ENCODE results near the gene HCN3.
A peak's percentile ranks its signal among the peaks of the same experiment; 100 is the strongest.
"Not testable (repeated sequence)": the region's sequence is repeated elsewhere in the genome, so short reads cannot be mapped to it uniquely, and the experiment has no call there.

HCN3 gene

DNA sequence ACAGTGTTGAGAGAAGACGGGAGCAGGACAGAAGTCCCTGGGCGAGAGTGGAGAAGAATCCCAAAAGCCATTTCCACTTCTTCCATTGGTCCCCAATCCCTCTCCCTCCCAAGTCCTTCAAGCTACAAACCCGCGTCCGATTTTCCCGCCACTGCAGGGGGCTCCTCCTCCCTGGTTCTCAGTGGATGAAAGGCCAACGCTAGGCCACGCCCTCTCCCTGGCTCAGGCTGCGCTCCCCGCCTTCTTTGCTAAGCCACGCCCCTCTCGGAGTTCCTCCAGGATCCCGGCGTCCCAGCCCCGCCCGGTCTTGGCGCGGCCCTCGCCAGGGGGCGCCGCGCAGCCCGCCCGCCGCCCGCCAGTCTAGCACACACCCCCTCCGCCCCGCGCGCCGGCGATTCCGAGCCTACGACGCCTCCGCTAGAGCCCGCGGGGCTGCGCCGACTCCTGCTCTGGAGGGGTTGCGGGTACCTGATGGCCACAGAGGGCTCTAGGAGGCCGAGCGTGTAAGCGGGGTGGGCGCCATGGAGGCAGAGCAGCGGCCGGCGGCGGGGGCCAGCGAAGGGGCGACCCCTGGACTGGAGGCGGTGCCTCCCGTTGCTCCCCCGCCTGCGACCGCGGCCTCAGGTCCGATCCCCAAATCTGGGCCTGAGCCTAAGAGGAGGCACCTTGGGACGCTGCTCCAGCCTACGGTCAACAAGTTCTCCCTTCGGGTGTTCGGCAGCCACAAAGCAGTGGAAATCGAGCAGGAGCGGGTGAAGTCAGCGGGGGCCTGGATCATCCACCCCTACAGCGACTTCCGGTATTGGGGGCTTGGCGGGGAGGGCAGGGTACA lies at the start of gene HCN3:
HCN3 (plus strand) TSS at position 394 of the 832 bp plus-strand sequence; CDS start at position 522, 128 bp downstream.
- no peaks in the 10 kb centered on the region for H3K9me3 ChIP-seq (ENCODE audit: insufficient read depth, low read depth, low read length)
- H3K9ac ChIP-seq (ENCODE audit: low read depth, low read length), result peak within 1 kb of the TSS; percentile 41; the same call in 1 of the 2 replicates
- no peaks in the 10 kb centered on the region for H3K36me3 ChIP-seq (ENCODE audit: insufficient read depth, low read depth, low read length)
- H3K27ac ChIP-seq (ENCODE audit: low read length), result no peak within 1 kb of the TSS
- H3K4me1 ChIP-seq (ENCODE audit: insufficient read depth, low read length), result peaks cover 15% of the 10 kb centered on the region
- H3K4me3 ChIP-seq (ENCODE audit: low read length), result peak within 1 kb of the TSS; percentile 70
- H3K27me3 ChIP-seq (ENCODE audit: insufficient read depth, low read length), result peaks cover 15% of the 10 kb centered on the region

DNA sequence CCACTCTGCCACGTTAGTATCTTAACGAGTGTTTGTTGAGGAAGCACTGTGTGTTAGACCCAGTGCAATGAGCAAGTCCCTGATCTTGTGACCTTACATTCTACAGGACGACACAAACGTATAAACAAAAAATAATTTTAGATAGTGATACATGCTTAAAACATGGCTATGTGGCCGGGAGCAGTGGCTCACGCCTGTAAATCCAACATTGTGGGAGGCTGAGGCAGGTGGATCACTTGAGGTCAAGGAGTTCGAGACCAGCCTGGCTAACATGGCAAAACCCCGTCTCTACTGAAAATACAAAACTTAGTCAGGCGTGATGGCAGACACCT lies 49.2 kb upstream of the HCN3 start:
- Histone ChIP-seq H3K27ac (ENCODE audit: low read length) (peak overlapping the region; percentile 83), H3K27me3 (ENCODE audit: insufficient read depth, low read length) (peaks cover 10% of the 10 kb centered on the region), H3K36me3 (ENCODE audit: insufficient read depth, low read depth, low read length) (peaks cover 10% of the 10 kb centered on the region; the same call in 1 of the 2 replicates), H3K9me3 (ENCODE audit: insufficient read depth, low read depth, low read length) (no peaks in the 10 kb centered on the region), H3K4me3 (ENCODE audit: low read length) (peak overlapping the region; percentile 95), H3K4me1 (ENCODE audit: insufficient read depth, low read length) (peaks cover 4% of the 10 kb centered on the region), H3K9ac (ENCODE audit: low read depth, low read length) (peak overlapping the region; percentile 87)

DNA sequence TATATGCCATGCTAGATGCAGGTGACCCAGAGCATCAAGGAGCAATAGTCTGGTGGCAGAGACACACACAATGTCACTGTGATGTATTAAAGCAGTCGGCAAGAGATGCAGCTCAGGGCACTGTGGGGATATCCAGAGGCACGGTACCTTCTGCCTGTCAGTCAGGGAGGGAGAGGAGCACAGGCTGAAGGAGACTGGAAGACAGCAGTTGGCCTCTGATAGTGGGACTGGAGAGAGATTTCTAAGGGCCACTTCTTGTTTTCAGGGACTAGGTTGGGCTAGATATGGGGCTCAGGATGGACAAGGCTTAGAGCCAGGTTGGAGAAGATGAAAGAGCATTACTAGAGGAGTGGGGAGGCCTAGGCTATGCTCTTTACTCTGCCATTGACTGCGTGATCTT lies 46.0 kb upstream of the HCN3 start:
- H3K27ac ChIP-seq (ENCODE audit: low read length); H3K9ac ChIP-seq (ENCODE audit: low read depth, low read length); H3K36me3 ChIP-seq (ENCODE audit: insufficient read depth, low read depth, low read length); H3K4me3 ChIP-seq (ENCODE audit: low read length); H3K9me3 ChIP-seq (ENCODE audit: insufficient read depth, low read depth, low read length); H3K27me3 ChIP-seq (ENCODE audit: insufficient read depth, low read length); H3K4me1 ChIP-seq (ENCODE audit: insufficient read depth, low read length): not testable (repeated sequence)

DNA sequence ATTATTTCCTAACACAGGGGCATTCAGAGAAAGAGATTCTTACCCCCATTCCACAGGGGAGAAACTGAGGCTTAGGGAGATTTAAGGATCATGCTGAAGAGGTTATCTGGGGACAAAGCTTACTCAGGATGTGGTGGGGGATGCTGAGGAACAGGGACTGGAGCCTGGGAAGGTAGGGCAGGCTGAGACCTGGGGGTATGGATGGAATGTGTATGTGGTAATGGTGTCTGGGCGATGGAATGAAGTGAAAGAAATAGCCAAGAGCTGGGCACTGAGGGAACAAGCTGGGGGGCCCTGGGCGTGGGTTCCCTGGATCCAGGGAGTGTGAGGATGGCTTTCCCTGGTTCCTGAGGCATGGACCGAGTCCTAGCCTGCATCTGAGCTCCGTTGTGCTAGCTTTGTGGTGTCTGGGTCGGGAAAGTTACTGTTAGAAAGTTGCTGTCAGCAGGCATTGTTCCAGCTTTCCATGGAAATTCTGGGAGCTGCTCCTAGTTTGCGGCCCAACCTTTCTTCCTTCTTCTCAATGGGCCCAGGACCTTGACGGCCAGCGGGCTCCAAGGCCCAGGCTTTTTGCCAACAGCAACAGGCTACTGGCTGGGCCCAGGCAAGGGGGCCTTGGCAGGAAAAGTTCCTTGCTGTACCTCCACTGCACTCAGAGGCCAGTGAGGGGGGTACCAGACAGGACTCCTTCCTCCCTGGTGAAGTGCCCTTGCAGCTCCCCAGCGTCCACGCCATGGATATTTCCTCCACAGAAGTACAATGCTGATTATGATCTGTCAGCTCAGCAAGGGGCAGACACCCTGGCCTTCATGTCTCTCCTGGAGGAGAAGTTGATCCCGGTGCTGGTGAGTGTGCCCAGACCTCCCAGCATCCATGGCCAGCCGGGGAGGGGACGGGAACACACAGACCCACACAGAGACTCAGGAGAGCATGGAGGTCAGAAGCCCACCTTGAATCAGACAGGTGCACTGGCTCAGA lies 45.0 kb upstream of the HCN3 start:
- not testable (repeated sequence) for H3K9ac ChIP-seq (ENCODE audit: low read depth, low read length); H3K27ac ChIP-seq (ENCODE audit: low read length); H3K4me3 ChIP-seq (ENCODE audit: low read length); H3K27me3 ChIP-seq (ENCODE audit: insufficient read depth, low read length); H3K9me3 ChIP-seq (ENCODE audit: insufficient read depth, low read depth, low read length); H3K4me1 ChIP-seq (ENCODE audit: insufficient read depth, low read length); H3K36me3 ChIP-seq (ENCODE audit: insufficient read depth, low read depth, low read length)

DNA sequence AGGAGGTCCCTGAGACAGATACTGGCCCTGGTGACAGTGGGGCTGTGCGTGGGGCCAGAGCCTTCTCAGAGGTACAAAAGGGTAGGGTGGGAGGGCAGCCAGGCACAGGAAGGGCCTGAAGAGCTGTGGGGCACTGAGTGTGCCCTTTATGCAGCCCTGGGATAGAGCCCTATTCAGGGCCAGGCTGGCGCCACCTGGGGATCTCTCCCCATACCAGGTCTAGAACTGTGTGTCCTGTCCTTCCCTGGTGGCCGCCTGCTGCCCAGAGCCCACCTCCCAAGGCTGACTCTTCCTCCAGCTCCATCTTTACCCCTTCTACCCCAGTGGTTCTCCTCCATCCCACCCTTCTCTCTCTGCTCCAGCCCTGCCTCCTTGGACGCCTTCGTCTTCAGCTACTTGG lies 43.8 kb upstream of the HCN3 start:
- H3K9ac ChIP-seq (ENCODE audit: low read depth, low read length); H3K27me3 ChIP-seq (ENCODE audit: insufficient read depth, low read length); H3K4me3 ChIP-seq (ENCODE audit: low read length); H3K4me1 ChIP-seq (ENCODE audit: insufficient read depth, low read length); H3K9me3 ChIP-seq (ENCODE audit: insufficient read depth, low read depth, low read length); H3K27ac ChIP-seq (ENCODE audit: low read length); H3K36me3 ChIP-seq (ENCODE audit: insufficient read depth, low read depth, low read length): not testable (repeated sequence)

DNA sequence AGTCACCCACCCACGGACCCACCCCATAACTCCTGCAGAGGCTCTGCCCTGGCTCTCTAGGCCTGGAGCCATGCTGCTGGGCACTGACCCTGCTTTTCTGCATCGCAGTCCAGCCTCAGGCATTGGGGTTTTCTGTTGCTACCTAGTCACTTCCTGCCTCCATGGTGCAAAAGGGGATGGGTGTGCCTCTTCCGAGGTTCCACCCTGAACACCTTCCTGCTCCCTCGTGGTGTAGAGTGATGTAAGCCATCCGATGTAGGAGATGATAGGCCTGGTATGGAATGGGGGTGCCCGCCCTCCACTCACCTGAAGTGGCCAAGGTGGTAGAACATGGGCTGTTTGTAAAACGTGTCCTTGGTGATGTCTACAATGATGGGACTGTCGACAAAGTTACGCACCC lies 41.9 kb upstream of the HCN3 start:
- not testable (repeated sequence) for H3K27ac ChIP-seq (ENCODE audit: low read length); H3K9ac ChIP-seq (ENCODE audit: low read depth, low read length); H3K4me1 ChIP-seq (ENCODE audit: insufficient read depth, low read length); H3K36me3 ChIP-seq (ENCODE audit: insufficient read depth, low read depth, low read length); H3K9me3 ChIP-seq (ENCODE audit: insufficient read depth, low read depth, low read length); H3K4me3 ChIP-seq (ENCODE audit: low read length); H3K27me3 ChIP-seq (ENCODE audit: insufficient read depth, low read length)

DNA sequence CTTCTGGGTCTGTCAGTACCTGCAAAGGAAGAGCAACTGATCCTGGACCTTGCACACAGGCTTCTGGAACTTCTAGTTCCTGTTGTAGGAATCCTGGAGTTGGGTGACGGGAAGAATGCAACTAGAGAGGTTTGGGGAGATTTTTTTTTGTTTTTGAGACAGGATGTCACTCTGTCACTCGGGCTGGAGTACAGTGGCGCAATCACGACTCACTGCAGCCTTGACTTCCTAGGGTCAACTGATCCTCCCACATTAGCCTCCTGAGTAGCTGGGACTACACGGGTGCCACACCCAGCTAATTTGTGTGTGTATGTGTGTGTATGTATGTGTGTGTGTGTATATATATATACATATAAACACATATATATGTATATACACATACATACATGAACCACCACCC lies 40.8 kb upstream of the HCN3 start:
- Histone ChIP-seq H3K4me3 (ENCODE audit: low read length) (no peak overlapping the region), H3K27me3 (ENCODE audit: insufficient read depth, low read length) (no peaks in the 10 kb centered on the region), H3K27ac (ENCODE audit: low read length) (no peak overlapping the region), H3K36me3 (ENCODE audit: insufficient read depth, low read depth, low read length) (0 out of 2 replicates have a peak, but pooled peaks cover 4% of the 10 kb centered on the region), H3K9me3 (ENCODE audit: insufficient read depth, low read depth, low read length) (no peaks in the 10 kb centered on the region), H3K9ac (ENCODE audit: low read depth, low read length) (no peak overlapping the region), H3K4me1 (ENCODE audit: insufficient read depth, low read length) (peaks cover 3% of the 10 kb centered on the region; the same call in 1 of the 2 replicates)

DNA sequence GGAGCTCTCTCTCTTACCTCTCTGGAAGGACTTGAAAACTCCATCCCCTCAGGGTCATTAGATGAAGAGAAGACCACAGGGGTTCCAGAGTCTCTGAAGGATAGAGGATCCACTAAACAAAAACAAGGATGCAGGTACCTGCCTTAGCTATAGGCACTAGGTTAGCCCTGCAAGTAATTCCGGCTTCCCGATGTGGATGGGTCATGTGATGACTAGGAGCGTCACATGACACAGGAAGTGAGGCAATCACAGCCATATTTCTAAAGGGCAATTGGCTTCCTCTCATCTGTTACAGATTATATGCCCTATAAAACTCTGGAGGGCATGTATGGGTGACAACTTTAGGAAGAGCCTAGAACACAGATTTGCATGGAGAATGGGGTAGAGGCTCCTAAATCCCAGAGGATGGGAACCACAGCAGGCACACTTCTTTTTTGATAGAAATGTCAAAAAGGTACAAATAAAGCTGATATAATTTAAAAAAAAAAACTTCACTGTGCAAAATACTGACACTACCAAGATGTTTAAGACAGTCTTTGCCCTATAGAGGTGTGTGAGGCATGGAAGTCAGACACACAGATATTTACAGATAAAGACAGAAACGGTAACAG lies 36.1 kb upstream of the HCN3 start:
- Histone ChIP-seq H3K36me3 (ENCODE audit: insufficient read depth, low read depth, low read length) (0 out of 2 replicates have a peak, but pooled peaks cover 4% of the 10 kb centered on the region), H3K9ac (ENCODE audit: low read depth, low read length) (peak overlapping the region; percentile 52; the same call in 1 of the 2 replicates), H3K4me3 (ENCODE audit: low read length) (peak overlapping the region; percentile 59), H3K27me3 (ENCODE audit: insufficient read depth, low read length) (peaks cover 22% of the 10 kb centered on the region), H3K9me3 (ENCODE audit: insufficient read depth, low read depth, low read length) (no peaks in the 10 kb centered on the region), H3K27ac (ENCODE audit: low read length) (no peak overlapping the region), H3K4me1 (ENCODE audit: insufficient read depth, low read length) (peaks cover 3% of the 10 kb centered on the region; the same call in 1 of the 2 replicates)

DNA sequence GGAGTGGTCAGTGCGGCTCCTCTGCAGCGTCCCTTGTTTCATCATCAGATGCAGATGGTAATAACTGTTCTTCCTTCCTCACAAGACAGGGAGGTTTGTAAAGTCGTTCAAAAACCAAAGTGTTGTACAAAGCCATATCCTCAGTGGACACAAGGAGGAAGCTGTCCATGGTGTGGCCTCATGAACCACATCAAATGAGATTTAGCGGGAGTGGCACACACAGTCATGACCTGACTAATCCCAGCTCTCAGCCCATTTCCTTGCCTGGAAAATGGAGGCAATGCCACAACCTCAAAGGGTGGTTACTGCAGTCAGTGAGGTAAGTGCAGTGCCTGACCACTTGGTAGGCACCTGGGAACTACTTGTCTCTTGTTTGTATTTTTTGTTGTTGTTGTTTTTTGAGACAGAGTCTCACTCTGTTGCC lies 35.4 kb upstream of the HCN3 start:
- Histone ChIP-seq H3K4me1 (ENCODE audit: insufficient read depth, low read length) (peaks cover 3% of the 10 kb centered on the region; the same call in 1 of the 2 replicates), H3K27me3 (ENCODE audit: insufficient read depth, low read length) (peaks cover 29% of the 10 kb centered on the region), H3K27ac (ENCODE audit: low read length) (no peak overlapping the region), H3K9ac (ENCODE audit: low read depth, low read length) (no peak overlapping the region), H3K9me3 (ENCODE audit: insufficient read depth, low read depth, low read length) (no peaks in the 10 kb centered on the region), H3K4me3 (ENCODE audit: low read length) (no peak overlapping the region), H3K36me3 (ENCODE audit: insufficient read depth, low read depth, low read length) (0 out of 2 replicates have a peak, but pooled peaks cover 3% of the 10 kb centered on the region)

DNA sequence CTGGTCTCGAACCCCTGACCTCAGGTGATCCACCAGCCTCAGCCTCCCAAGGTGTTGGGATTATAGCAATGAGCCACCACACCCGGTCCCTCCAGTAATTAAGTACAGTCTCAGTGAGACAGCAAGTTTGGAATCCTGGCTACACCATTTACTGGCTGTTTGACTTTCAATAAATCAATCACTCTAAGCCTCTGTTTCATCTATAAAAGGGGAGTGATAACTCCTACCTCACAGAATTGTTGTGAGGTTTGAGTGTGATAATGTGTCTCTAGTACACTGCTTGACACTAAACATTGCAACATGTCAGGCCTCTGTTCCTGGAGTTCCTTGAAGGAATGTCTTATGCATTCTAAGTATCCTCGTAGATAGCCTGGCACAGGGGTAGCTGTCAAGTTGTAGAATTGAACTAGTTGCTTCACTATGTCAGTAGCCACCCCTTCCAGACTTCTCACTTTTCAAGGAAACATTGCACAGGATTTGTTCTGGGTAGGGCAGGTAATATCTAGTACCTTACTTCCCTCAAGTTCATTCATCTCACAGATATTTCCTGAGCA lies 34.4 kb upstream of the HCN3 start:
- no peaks in the 10 kb centered on the region for H3K9me3 ChIP-seq (ENCODE audit: insufficient read depth, low read depth, low read length)
- peak overlapping the region; percentile 62 for H3K4me3 ChIP-seq (ENCODE audit: low read length)
- H3K4me1 ChIP-seq (ENCODE audit: insufficient read depth, low read length), result peaks cover 3% of the 10 kb centered on the region; the same call in 1 of the 2 replicates
- H3K36me3 ChIP-seq (ENCODE audit: insufficient read depth, low read depth, low read length), result peaks cover 10% of the 10 kb centered on the region; the same call in 1 of the 2 replicates
- H3K27me3 ChIP-seq (ENCODE audit: insufficient read depth, low read length), result peaks cover 34% of the 10 kb centered on the region
- H3K9ac ChIP-seq (ENCODE audit: low read depth, low read length), result no peak overlapping the region
- no peak overlapping the region for H3K27ac ChIP-seq (ENCODE audit: low read length)
